Skeletal muscle tissue (tissue), 4 donors: Measurements from ENCODE around the gene SCAF4. TPM values are rescaled to one million over a fixed set of nuclear protein-coding genes. Genes with fewer than 3 reads are reported as not detected.
A peak's percentile ranks its signal among the peaks of the same experiment; 100 is the strongest.

Source experiments
- H3K27ac ChIP-seq: one replicate; pipeline ENCODE4 v1.7.0; 2013; ENCODE audit warnings: mild to moderate bottlenecking, low read depth, low read length, inconsistent platforms
- H3K27me3 ChIP-seq, 3 donors: one replicate each; pipeline ENCODE4 v1.7.0; 2013; ENCODE audit warnings: low read length in 3 of 3; ENCODE audit not compliant: control insufficient read depth in 3 of 3, insufficient read depth in 3 of 3
- H3K36me3 ChIP-seq, 3 donors: one replicate each; pipeline ENCODE4 v1.7.0; 2013; ENCODE audit warnings: low read length in 3 of 3; ENCODE audit not compliant: control insufficient read depth in 3 of 3, insufficient read depth in 3 of 3
- H3K4me1 ChIP-seq, 3 donors: one replicate each; pipeline ENCODE4 v1.7.0; 2013; ENCODE audit warnings: low read length in 3 of 3, mild to moderate bottlenecking in 3 of 3; ENCODE audit not compliant: control insufficient read depth in 3 of 3, insufficient read depth in 3 of 3
- H3K4me3 ChIP-seq, 3 donors: one replicate each; pipeline ENCODE4 v1.7.0; 2013; ENCODE audit warnings: low read length in 3 of 3
- H3K9ac ChIP-seq, 3 donors: one replicate each; pipeline ENCODE4 v1.7.0; 2013; ENCODE audit warnings: low read length in 3 of 3, mild to moderate bottlenecking in 3 of 3, moderate library complexity in 2 of 3, low read depth in 1 of 3
- H3K9me3 ChIP-seq, 3 donors: one replicate each; pipeline ENCODE4 v1.7.0; 2013; ENCODE audit warnings: low read length in 3 of 3; ENCODE audit not compliant: control insufficient read depth in 3 of 3
- total RNA-seq: library from RNA; depleted of rRNA; stranded (reverse); fragments of >200 nt; gene quantifications from one replicate; pipeline ENCODE4 v1.2.3, GENCODE V29; 2014
- donor health status: Osteomylitis.

Gene SCAF4, protein sequence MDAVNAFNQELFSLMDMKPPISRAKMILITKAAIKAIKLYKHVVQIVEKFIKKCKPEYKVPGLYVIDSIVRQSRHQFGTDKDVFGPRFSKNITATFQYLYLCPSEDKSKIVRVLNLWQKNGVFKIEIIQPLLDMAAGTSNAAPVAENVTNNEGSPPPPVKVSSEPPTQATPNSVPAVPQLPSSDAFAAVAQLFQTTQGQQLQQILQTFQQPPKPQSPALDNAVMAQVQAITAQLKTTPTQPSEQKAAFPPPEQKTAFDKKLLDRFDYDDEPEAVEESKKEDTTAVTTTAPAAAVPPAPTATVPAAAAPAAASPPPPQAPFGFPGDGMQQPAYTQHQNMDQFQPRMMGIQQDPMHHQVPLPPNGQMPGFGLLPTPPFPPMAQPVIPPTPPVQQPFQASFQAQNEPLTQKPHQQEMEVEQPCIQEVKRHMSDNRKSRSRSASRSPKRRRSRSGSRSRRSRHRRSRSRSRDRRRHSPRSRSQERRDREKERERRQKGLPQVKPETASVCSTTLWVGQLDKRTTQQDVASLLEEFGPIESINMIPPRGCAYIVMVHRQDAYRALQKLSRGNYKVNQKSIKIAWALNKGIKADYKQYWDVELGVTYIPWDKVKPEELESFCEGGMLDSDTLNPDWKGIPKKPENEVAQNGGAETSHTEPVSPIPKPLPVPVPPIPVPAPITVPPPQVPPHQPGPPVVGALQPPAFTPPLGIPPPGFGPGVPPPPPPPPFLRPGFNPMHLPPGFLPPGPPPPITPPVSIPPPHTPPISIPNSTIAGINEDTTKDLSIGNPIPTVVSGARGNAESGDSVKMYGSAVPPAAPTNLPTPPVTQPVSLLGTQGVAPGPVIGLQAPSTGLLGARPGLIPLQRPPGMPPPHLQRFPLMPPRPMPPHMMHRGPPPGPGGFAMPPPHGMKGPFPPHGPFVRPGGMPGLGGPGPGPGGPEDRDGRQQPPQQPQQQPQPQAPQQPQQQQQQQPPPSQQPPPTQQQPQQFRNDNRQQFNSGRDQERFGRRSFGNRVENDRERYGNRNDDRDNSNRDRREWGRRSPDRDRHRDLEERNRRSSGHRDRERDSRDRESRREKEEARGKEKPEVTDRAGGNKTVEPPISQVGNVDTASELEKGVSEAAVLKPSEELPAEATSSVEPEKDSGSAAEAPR
- 8.4 TPM for total RNA-seq

DNA sequence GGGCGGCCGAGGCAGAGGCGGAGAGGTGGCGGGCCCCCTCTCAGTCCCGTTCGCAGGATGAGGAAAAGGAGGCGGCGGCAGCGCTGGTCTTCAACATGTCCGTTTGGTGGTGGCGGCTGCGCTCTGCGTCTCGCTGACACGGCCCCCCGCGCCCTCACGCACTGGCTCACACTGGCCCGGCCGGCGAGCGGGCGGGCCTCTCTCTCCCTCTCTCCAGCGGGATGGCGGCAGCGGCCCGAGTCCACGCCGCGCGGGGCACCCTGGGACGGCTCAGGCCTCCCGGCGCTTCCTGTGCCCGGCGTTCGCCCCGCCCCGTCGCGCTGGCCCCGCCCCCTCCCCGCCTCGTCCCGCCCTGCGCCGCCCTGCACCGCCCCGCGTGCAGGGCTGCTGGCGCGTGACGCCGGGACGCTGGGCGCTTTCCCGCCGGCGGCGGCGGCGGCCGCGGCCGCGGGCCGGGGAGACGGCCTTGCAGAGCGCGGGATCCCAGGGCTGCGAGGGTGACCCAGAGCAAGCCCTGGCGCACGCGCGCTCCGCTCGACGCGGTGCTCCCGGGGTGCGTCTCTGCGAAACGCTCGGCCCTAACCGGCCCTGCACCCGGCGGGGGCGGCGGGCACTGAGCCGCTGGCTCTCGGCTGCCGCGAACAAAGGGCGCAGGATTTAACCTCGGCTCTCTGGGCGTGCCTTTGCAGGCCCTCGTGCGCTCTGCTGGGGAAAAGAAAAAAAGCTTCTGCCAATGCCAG, at the start of gene SCAF4:
Gene SCAF4 (minus strand): TSS at position 262 of the 740 bp plus-strand sequence. CDS start 426 bp downstream, outside the sequence.
- H3K9me3 ChIP-seq: no peaks in the 10 kb centered on the region
- H3K27ac ChIP-seq: peak within 1 kb of the TSS; percentile 95
- no peaks in the 10 kb centered on the region for H3K27me3 ChIP-seq
- H3K4me3 ChIP-seq: peak within 1 kb of the TSS; percentile 81 to 88 (median 83)
- no peaks in the 10 kb centered on the region for H3K36me3 ChIP-seq
- peak within 1 kb of the TSS; percentile 85 to 93 (median 90) for H3K9ac ChIP-seq
- peaks cover 25 to 43% (median 32%) of the 10 kb centered on the region in 3 donors for H3K4me1 ChIP-seq

DNA sequence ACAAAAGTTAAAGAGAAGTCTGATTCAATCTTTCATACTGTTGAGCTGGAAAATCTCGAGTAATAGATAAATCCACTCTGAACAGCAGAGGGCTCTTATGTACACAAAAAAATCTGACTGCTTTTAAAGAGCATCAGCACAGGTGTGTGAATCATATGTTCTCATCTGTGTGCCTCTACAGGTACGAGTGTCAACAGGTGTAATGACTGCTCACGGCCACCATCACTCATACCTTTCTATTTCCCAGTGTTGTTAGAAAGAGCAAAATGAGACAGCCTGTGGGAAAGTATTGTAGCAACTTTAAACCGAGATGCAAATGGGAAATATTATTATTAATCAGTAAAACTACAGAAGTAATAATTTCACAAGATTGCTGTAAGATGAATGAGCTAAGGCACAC, 49.0 kb upstream of the SCAF4 start:
- no peaks in the 10 kb centered on the region for H3K4me1 ChIP-seq
- no peaks in the 10 kb centered on the region for H3K9me3 ChIP-seq
- H3K27ac ChIP-seq: no peak overlapping the region
- no peak overlapping the region for H3K9ac ChIP-seq
- no peaks in the 10 kb centered on the region for H3K27me3 ChIP-seq
- H3K4me3 ChIP-seq: no peak overlapping the region
- no peaks in the 10 kb centered on the region for H3K36me3 ChIP-seq

DNA sequence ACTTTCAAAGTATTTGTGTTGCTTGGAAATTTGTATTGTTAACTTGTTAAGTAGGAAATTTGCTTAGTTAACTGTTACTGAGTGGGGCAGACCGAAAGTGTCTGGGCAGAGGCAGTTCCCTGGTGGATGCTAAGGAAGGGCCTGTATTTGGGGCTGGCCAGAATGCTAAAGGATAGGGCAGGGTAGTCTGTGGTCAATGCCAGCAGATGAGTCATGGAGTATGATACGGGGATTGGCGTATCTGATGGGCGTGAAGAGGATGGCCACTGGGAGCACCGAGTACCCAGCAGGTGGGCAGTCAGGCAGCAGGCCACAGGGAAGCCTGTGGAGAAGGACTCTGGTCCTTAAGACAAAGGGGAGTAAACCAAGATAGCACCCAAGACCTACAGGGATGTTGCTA, 46.6 kb upstream of the SCAF4 start:
- H3K9me3 ChIP-seq: no peaks in the 10 kb centered on the region
- no peak overlapping the region for H3K4me3 ChIP-seq
- H3K4me1 ChIP-seq: no peaks in the 10 kb centered on the region
- no peaks in the 10 kb centered on the region for H3K36me3 ChIP-seq
- H3K27me3 ChIP-seq: no peaks in the 10 kb centered on the region
- no peak overlapping the region for H3K27ac ChIP-seq
- no peak overlapping the region for H3K9ac ChIP-seq

DNA sequence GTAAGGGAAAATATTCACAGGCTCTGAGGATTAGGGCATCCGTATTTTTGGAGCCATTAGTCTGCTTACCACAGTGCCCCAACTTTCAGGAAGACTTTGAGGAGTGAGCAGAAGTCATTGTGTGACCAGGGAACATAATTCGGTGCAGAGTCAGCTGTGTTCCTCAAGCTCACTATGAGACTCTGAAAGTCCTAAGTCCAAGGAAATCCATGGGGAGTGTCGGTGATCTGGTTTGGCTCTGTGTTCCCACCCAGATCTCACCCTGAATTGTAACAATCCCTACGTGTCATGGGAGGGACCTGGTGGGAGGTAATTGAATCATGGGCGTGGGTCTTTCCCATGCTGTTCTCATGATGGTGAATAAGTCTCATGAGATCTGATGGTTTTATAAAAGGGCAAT, 45.9 kb upstream of the SCAF4 start:
- no peak overlapping the region for H3K4me3 ChIP-seq
- no peaks in the 10 kb centered on the region for H3K36me3 ChIP-seq
- no peaks in the 10 kb centered on the region for H3K9me3 ChIP-seq
- H3K4me1 ChIP-seq: peaks cover 0 to 5% (median 0%) of the 10 kb centered on the region in 3 donors
- H3K27ac ChIP-seq: no peak overlapping the region
- no peak overlapping the region for H3K9ac ChIP-seq
- no peaks in the 10 kb centered on the region for H3K27me3 ChIP-seq

DNA sequence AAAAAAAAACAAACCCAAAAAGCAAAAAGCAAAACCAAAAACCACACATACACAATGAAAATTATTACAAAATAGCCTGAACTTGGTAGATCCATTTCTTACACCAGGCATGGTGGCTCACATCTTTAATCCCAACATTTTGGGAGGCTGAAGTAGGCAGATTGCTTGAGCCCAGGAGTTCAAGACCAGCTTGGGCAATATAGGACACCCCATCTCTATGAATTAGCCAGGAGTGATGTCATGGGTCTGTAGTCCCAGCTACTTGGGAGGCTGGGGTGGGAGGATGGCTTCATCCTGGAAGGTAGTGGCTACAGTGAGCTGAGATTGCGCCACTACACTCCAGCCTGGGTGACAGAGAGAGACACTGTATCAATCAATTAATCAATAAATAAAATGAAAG, 42.1 kb upstream of the SCAF4 start:
- no peak overlapping the region for H3K4me3 ChIP-seq
- H3K9ac ChIP-seq: no peak overlapping the region
- no peaks in the 10 kb centered on the region for H3K36me3 ChIP-seq
- H3K27me3 ChIP-seq: no peaks in the 10 kb centered on the region
- no peaks in the 10 kb centered on the region for H3K9me3 ChIP-seq
- peaks cover 0 to 6% (median 0%) of the 10 kb centered on the region in 3 donors for H3K4me1 ChIP-seq
- no peak overlapping the region for H3K27ac ChIP-seq

DNA sequence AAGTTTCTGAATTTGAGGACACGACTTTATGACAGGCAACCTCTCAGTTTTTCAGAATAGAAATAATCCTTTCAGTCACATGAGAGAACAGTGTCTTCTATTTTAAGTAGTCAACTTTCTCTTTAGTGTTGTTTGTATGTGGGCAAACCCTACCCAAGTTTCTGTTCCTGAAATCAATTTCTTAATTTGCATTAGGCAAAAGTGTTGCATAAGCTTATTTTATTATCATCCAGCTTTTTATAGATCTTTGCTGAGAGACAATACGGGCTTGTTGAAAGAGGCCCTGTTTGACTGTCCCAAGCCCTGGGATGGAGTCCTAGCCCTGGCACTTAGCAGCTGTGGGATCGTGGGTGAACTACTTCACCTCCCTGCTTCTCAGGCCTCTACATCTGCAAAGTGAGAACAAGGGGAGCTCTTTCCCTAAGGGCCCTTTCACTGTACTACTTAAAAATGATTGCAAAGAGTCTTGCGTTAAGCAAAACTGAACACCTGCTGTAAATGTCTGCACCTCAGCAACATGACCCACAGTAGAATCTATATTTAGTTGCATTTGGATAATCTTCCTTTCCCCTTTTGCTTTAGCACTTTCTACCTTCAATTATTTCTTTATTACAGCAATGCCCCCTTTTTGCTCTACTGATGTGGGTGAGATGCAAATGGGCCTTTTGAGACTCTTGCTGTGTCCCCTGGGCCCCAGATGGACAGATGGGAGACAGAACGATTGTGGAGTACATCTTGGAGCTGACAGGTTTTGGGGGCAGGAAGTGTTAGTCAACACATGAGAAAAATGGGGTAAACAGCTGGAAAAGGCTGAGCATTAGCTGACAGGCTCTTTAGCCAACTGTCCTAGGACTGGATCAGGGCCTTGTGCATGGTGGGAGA, 41.0 kb upstream of the SCAF4 start:
- no peaks in the 10 kb centered on the region for H3K27me3 ChIP-seq
- no peaks in the 10 kb centered on the region for H3K36me3 ChIP-seq

DNA sequence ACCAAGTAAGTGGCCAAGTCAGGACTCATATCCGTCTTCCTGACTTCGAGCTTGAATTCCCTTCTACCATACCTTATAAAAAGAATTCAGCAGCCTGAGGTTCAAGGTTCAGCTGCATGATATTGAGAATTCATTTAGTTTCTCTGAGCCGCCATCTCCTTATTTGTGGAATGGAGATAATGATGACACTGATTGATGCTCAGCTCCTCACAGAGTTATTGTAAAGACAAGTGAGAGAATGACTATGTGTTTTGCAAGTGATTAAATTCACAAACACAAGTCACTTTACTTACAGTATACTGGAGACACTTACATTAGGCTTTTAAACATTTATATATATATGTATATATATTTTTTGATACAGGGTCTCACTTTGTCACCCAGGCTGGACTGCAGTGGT, 39.8 kb upstream of the SCAF4 start:
- no peak overlapping the region for H3K27ac ChIP-seq
- H3K4me1 ChIP-seq: peaks cover 0 to 6% (median 0%) of the 10 kb centered on the region in 3 donors
- no peaks in the 10 kb centered on the region for H3K9me3 ChIP-seq
- H3K36me3 ChIP-seq: no peaks in the 10 kb centered on the region
- no peaks in the 10 kb centered on the region for H3K27me3 ChIP-seq
- H3K4me3 ChIP-seq: no peak overlapping the region
- no peak overlapping the region for H3K9ac ChIP-seq

More for the DNA sequence above, 41.0 kb upstream of the SCAF4 start:
- no peak overlapping the region for H3K27ac ChIP-seq
- no peak overlapping the region for H3K4me3 ChIP-seq
- peaks cover 0 to 6% (median 0%) of the 10 kb centered on the region in 3 donors for H3K4me1 ChIP-seq
- no peak overlapping the region for H3K9ac ChIP-seq
- no peaks in the 10 kb centered on the region for H3K9me3 ChIP-seq

DNA sequence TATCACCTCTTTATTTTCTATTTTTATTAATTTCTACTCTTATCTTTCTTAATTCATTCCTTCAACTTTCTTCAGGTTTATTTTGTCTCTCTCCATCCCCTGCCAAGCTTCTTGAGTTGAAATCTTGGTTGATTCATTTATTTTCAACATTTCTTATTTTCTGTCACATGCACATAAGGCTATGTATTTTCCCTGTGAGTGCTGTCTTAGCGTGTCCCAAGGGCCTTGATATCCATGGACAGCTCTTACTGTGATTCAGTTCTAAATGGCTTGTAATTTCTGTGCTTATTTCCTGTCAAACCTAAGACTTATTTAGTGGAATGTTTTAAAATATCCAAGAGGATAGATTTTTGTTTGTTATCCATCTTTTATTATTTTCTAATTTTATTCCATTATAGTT, 36.8 kb upstream of the SCAF4 start:
- no peak overlapping the region for H3K9ac ChIP-seq
- no peak overlapping the region for H3K4me3 ChIP-seq
- no peaks in the 10 kb centered on the region for H3K27me3 ChIP-seq
- H3K4me1 ChIP-seq: peaks cover 0 to 6% (median 0%) of the 10 kb centered on the region in 3 donors
- H3K36me3 ChIP-seq: no peaks in the 10 kb centered on the region
- no peak overlapping the region for H3K27ac ChIP-seq
- no peaks in the 10 kb centered on the region for H3K9me3 ChIP-seq

DNA sequence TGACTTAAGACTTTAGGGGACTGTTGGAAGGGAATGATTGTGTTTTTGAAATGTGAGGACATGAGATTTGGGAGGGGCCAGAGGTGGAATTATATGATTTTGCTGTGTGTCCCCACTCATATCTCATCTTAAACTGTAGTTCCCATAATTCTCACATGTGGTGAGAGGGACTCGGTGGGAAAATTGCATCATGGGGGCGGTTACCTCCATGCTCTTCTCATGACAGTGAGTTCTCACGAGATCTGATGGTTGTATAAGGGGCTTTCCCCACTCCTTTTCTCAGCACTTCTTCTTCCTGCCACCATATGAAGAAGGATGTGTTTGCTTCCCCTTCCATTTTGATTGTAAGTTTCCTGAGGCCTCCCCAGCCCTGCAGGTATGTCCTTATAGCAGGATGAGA, 35.0 kb upstream of the SCAF4 start:
- Histone ChIP-seq H3K27me3 (no peaks in the 10 kb centered on the region), H3K9ac (no peak overlapping the region), H3K4me3 (no peak overlapping the region), H3K27ac (no peak overlapping the region), H3K9me3 (no peaks in the 10 kb centered on the region), H3K4me1 (no peaks in the 10 kb centered on the region), H3K36me3 (no peaks in the 10 kb centered on the region)
